Measurements from ENCODE around the gene BTG3.

Gene BTG3

GRCh38 chr21:17585875-17586450 is 26.7 kb downstream of the BTG3 start:
- DNase-seq (ENCODE audit: low spot score), result no peak

DNA sequence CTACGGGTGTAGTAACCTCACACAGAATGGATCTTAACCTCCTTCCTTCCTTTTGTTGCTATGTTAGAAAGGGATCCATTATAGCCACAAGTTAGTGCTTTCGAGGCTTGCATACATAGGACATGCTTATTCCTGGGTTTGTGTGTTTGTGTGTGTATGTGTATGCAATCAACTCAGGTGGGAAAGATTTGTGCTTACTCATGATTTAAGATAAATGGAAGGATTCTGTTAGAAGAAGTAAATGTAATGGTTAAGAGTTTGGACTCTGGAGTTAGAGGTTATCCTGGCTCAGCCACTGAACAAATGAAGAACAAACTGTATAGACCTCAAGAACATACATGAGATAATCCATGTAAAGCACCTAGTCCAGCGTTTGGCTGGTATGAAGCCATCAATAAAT is 28.8 kb downstream of the BTG3 start:
- DNase-seq (ENCODE audit: low spot score), result no peak

- no peak for DNase-seq (ENCODE audit: low spot score)
Observed at GRCh38 chr21:17580319-17580718, 32.4 kb downstream of the BTG3 start.

GRCh38 chr21:17578876-17579275 is 33.8 kb downstream of the BTG3 start:
- no peak for DNase-seq (ENCODE audit: low spot score)

GRCh38 chr21:17578162-17578561 is 34.5 kb downstream of the BTG3 start:
- DNase-seq (ENCODE audit: low spot score), result no peak

DNA sequence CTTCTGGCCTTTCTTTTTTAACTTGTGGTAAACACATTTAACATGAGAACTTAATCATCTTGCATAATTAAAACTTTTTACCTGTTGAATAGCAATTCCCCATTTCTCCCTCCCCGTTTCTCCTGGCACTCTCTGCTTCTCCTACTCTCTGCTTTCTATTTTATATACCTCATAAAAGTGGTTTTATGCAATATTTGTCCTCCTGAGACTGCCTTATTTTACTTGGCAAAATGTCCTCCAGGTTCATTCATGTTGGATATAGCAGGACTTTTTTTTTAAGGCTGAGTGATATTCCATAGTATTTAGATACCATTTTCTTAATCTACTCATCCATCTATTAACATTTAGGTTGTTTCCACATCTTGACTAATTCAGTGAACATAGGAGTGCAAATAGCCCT is 35.0 kb downstream of the BTG3 start:
- no peak for DNase-seq (ENCODE audit: low spot score)

DNA sequence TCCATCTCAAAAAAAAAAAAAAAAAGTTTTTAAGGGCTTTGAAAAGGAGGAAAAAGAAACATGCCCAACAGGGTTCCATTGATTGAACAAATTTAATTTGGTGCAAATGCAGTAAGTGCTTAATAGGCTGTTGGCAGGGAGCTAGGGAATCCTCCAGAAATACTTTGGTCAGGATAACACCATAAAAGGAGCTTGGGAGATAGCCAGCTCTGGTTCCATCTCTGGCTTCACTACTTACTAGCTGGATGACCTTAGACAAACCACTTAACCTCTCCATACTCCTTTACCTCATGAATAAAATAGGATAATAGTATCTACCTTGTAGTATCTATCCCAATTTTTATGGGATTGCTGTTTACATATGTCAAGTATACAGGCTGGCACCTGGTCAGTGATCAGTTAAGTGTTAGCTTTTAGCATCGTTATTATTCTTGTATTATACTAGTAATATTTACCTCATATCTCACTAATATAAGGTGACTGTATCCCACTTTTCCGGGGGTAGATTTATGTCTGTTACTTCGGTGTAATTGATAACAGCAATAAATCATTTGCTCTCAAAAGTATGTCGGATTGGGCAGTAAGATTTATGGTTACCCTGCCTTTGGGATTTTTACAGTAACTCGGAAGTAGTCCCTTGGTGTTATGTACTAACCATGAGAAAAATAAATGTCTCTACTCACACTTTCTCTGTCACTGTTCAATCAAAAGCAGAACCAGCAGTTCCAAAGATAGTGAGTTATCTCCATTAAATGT is 36.4 kb downstream of the BTG3 start:
- DNase-seq (ENCODE audit: low spot score), result no peak

DNA sequence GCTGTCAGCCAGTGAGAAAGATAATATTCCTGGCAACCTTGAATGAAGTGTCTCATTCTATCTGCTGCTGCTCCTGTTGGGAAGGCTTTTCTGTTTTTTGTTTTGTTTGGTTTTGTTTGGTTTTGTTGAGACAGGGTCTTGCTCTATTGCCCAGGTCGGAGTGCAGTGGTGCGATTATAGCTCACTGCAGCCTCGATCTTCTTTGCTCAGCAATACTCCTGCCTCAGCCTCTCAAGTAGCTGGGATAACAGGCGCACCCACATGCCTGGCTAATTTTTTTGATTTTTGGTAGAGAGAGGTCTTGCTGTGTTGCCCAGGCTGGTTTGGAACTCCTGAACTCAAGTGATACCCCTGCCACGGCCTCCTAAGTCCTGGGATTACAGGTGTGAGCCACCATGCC is 37.6 kb downstream of the BTG3 start:
- DNase-seq (ENCODE audit: low spot score), result no peak

DNA sequence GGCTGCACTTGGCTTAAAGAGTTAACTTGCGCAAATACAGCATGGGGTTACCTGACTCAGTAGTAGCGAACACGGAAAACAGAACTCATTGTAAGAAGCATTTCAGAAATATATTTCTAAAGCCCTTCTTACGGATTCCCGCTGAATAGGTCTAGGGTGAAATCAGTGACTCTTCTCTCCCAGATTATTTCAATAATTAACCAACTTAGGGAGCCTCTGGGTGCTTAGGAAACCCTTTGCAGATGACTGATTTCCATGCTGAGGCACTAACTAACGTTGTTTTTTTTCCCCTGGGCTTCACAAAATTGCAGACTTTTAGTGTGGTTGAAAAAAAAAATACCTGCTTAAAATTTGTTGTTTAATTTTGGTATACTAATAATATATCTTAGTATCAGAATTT is 40.3 kb downstream of the BTG3 start:
- no peak for DNase-seq (ENCODE audit: low spot score)

GRCh38 chr21:17570786-17571185 is 41.9 kb downstream of the BTG3 start:
- DNase-seq (ENCODE audit: low spot score), result no peak

DNA sequence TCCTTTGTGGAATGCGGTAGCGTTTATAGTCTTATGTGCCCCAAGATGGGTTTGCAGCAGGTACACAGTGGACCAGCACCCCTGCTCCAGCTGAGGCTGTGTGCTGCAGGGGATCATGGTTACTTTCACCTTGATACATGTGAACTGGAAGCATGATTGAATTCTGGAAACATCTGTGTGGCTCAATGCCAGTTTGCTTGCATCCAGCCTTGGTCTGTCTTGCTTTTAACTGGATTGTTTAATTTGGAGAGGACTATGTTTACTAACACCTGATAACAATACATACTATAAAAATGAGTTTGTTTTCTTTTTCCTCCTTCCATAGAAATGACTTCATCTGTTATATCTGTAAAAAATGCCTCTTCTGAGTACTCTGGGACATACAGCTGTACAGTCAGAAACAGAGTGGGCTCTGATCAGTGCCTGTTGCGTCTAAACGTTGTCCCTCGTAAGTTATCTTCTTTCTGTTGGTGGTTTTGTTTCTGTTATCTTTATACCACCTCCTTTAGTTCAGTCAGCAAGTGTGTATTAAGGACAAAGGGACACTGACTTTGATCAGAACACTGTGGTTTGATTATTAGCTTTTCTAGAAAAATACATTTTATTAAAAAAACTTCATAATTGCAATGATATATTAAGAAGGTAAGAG is 52.2 kb downstream of the BTG3 start:
- no peak for DNase-seq (ENCODE audit: low spot score)

DNA sequence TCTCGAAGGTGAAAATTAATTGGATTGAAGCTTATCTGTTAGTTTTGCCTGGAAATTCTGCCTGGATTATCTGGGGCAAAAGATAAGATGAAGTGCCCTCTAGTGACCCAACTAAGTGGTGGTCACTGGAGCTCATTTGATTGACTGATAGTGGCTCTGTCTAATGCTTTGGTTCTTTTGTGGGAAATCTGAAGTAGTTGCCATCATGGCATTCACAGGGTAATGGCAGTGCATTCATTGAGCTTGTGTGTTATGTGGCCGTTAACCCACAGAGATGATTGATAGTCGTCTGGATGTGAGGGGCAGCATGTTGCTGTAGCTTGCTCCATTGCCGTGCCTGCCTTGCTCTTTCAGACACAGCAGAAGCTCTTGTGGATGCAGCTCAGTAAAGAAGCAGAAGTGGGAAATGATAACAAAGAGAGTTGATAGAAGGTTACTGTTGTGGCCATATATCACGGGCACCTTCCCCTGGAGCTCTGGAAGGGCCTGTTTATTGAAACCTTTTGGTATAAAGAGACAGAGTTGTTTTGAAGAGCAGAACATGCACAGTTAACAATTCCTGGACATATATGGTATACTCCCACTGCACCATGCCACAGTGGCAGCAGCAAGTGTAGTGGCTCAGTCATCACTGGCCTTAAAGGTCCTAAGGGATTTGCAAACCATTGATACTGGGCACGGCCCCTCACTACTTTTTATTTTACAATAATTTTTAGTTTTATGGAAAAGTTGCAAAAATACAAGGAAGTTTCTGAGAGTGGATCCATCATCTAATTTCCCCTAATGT is 57.8 kb downstream of the BTG3 start:
- no peak for DNase-seq (ENCODE audit: low spot score)

GRCh38 chr21:17554120-17554519 is 58.6 kb downstream of the BTG3 start:
- DNase-seq (ENCODE audit: low spot score), result no peak

- DNase-seq (ENCODE audit: low spot score), result no peak
Observed at GRCh38 chr21:17552410-17552809, 60.3 kb downstream of the BTG3 start.

DNA sequence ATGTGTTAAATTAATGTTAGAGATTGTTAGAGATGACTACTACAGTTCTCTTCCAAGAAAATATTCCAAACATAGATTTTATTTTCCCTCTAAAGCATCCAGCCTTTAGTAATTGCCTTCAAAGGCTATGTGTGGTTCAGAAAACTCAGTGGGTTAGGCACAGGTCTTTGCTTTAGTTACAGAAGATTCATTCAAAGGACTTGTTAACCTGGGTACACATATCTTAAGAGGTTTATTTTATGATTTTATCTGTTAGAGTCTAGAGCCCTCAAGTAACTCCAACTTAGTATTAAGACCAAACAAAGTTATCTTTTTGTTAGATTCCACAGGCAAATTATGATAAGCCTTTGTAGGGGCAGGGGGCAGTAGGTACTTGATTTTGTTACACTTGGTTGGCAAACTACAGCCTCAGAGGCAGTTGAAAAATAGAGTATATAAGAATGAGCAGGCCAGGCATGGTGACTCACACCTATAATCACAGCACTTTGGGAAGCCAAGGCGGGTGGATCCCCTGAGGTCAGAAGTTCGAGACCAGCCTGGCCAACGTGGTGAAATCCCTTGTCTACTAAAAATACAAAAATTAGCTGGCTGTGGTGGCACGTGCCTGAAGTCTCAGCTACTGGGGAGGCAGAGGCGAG is 61.9 kb downstream of the BTG3 start:
- DNase-seq (ENCODE audit: low spot score), result no peak

DNA sequence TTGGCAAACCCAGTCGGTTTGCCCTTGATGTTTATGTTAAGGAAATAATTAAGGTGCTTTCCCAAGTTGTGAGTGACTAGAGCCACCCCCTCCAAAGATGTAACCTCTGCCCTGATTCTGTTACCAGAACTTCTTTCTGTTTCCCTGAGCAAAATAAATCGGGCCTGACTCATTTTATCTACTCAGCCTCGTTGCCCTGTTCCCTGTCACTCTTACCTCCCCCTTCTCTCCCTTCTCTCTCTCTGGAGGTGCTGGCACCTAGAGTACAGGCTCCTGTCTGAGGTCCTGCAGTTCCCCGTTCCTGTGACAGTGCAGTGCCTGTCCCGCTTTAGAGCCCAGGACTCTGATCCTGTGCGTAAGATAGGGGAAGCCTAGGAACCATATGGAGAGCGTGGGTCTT is 64.4 kb downstream of the BTG3 start:
- no peak for DNase-seq (ENCODE audit: low spot score)

GRCh38 chr21:17545007-17545406 is 67.7 kb downstream of the BTG3 start:
- DNase-seq (ENCODE audit: low spot score), result no peak

Data from HuH-7.5 (cell line).